ENCODE data around the gene MECP2. TPM values are rescaled to one million over a fixed set of nuclear protein-coding genes. Genes with fewer than 3 reads are reported as not detected.

The MECP2 gene
- total and polyA plus RNA-seq, 2 of the 13 experiments (the other 11 are each of a cell fraction or from before 2014, with no cell fraction given) = 7.9 to 18.1 TPM

- BruUV-seq (replicated peaks) = no TSS peak
- Histone ChIP-seq H3K36me3 (replicated peaks in 1 of 2; ENCODE audit: control insufficient read depth in 1 of 2, insufficient read depth in 2 of 2, low read length in 2 of 2) (peaks cover 0 to 17% of the 10 kb centered on the region in 2 experiments; a peak in 3 of 5 replicates), H3K27ac (ENCODE audit: extremely low read length, insufficient read depth, low read length) (peak overlapping the region; percentile 71), H2AFZ (ENCODE audit: low read length) (no peak overlapping the region), H3K9me3 (ENCODE audit: low read length) (no peaks in the 10 kb centered on the region), H3K9ac (ENCODE audit: insufficient read depth, low read depth, low read length) (peak overlapping the region; percentile 25; the same call in 1 of the 2 replicates), H4K20me1 (ENCODE audit: insufficient read depth, low read length) (no peaks in the 10 kb centered on the region), H3K79me2 (ENCODE audit: insufficient read depth, low read length) (peaks cover 32% of the 10 kb centered on the region), H3K4me1 (ENCODE audit: insufficient read depth, low read length) (peaks cover 37% of the 10 kb centered on the region), H3K27me3 (ENCODE audit: control insufficient read depth in 1 of 2, insufficient read depth in 2 of 2, low read length in 2 of 2) (no peaks in the 10 kb centered on the region), H3K4me3 (replicated peaks in 1 of 3; ENCODE audit: insufficient read depth in 1 of 3, low read depth in 2 of 3, low read length in 3 of 3) (no peak overlapping the region), H3K4me2 (ENCODE audit: low read depth, low read length) (peak overlapping the region; percentile 20)
- WGBS (ENCODE audit: low lambda C conversion rate) = 7% methylated on average over 3 of the region's 8 CpGs
- CTCF ChIA-PET (ENCODE audit: low intra/inter-chr PET ratio, low total read pairs) = no interaction called here
- peak; percentile 86 for DNase-seq (ENCODE audit: low spot score)
- POLR2A ChIA-PET = interaction anchor here (1.2 kb wide), 2 partner anchors 15 to 44 kb away, joined by 4 to 5 read pairs; no protein-coding TSS in a partner anchor
- peak; percentile 99 for FAIRE-seq
- intact Hi-C loops (cut with micrococcal nuclease; ENCODE audit: unreplicated experiment) (loop anchor here (2.0 kb wide), 1 partner anchor 36 kb away; no protein-coding TSS in a partner anchor), in situ Hi-C loops (cut with HindIII; ENCODE audit: extremely low pct_ligation_motif_present, low pct_unique_long_range_greater_than_20kb) (no loop called here)
- ATAC-seq = peak; percentile 96
- TF ChIP-seq ZNF605 (CRISPR knock-in tag; IDR thresholded peaks at IDR 0.05) (peak; percentile 58; the same call in 1 of the 2 replicates), DPF2 (CRISPR knock-in tag; IDR thresholded peaks at IDR 0.05; ENCODE audit: borderline replicate concordance, low read depth) (peak; percentile 84), ELF1 (CRISPR knock-in tag; IDR thresholded peaks at IDR 0.05) (peak; percentile 93), ZNF44 (CRISPR knock-in tag; IDR thresholded peaks at IDR 0.05) (no peak), ZBTB33 (CRISPR knock-in tag; IDR thresholded peaks at IDR 0.05) (peak; percentile 73), ZNF768 (CRISPR knock-in tag; IDR thresholded peaks at IDR 0.05) (no peak), JDP2 (CRISPR knock-in tag; IDR thresholded peaks at IDR 0.05; ENCODE audit: borderline replicate concordance) (no peak), AHR (CRISPR knock-in tag; IDR thresholded peaks at IDR 0.05) (0 out of 2 replicates have a peak, but pooled peaks have one; percentile 53), THAP9 (CRISPR knock-in tag; IDR thresholded peaks at IDR 0.05; ENCODE audit: borderline replicate concordance) (peak; percentile 42; the same call in 1 of the 2 replicates), ZNF207 (IDR thresholded peaks at IDR 0.05; ENCODE audit: borderline replicate concordance) (no peak), TAF15 (IDR thresholded peaks at IDR 0.05; ENCODE audit: low read depth, low read length, poor library complexity, severe bottlenecking) (no peak), ZNF383 (CRISPR knock-in tag; IDR thresholded peaks at IDR 0.05; ENCODE audit: borderline replicate concordance) (no peak), ZNF670 (CRISPR knock-in tag; IDR thresholded peaks at IDR 0.05; ENCODE audit: borderline replicate concordance) (no peak), SPEN (CRISPR knock-in tag; IDR thresholded peaks at IDR 0.05; ENCODE audit: low read depth) (peak; percentile 82), ZSCAN21 (CRISPR knock-in tag; IDR thresholded peaks at IDR 0.05; ENCODE audit: borderline replicate concordance) (0 out of 2 replicates have a peak, but pooled peaks have one; percentile 46), CEBPB (IDR thresholded peaks at IDR 0.05; ENCODE audit: borderline replicate concordance, low read depth, low read length) (peak; percentile 95), NFKBIZ (CRISPR knock-in tag; IDR thresholded peaks at IDR 0.05) (0 out of 2 replicates have a peak, but pooled peaks have one; percentile 41)
- TF ChIP-seq, protein P1, sequence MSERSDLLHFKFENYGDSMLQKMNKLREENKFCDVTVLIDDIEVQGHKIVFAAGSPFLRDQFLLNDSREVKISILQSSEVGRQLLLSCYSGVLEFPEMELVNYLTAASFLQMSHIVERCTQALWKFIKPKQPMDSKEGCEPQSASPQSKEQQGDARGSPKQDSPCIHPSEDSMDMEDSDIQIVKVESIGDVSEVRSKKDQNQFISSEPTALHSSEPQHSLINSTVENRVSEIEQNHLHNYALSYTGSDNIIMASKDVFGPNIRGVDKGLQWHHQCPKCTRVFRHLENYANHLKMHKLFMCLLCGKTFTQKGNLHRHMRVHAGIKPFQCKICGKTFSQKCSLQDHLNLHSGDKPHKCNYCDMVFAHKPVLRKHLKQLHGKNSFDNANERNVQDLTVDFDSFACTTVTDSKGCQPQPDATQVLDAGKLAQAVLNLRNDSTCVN (CRISPR knock-in tag; IDR thresholded peaks at IDR 0.05; ENCODE audit: borderline replicate concordance) = peak; percentile 69; the same call in 1 of the 2 replicates
Measured at GRCh38 chrX:154056770-154057241, 40.7 kb downstream of the MECP2 start.
